ENCODE results near the gene YTHDF2. TPM values are rescaled to one million over a fixed set of nuclear protein-coding genes. Genes with fewer than 3 reads are reported as not detected.

Gene YTHDF2
- total RNA-seq, 1 experiment from 2014 or later = 97.3 TPM

GRCh38 chr1:28803051-28803450, 66.3 kb downstream of the YTHDF2 start:
- in situ Hi-C loops (cut with HindIII; ENCODE audit: low pct_unique_long_range_greater_than_20kb, low sequenced_read_pairs) (no loop called here), intact Hi-C loops (cut with micrococcal nuclease; ENCODE audit: unreplicated experiment) (no loop called here)
- ChIA-PET CTCF (interaction anchor here (0.6 to 1.3 kb wide), 3 partner anchors 15 to 74 kb away, joined by 3 to 12 read pairs (median 4); no protein-coding TSS in a partner anchor), POLR2A (no interaction called here)
- H3K27me3 ChIP-seq (ENCODE audit: control insufficient read depth, insufficient read depth, low read length) = no peaks in the 10 kb centered on the region
- TF ChIP-seq TCF7L2 (IDR thresholded peaks at IDR 0.05; ENCODE audit: low read depth, low read length) (no peak), SIN3A (IDR thresholded peaks at IDR 0.05; ENCODE audit: borderline replicate concordance, insufficient read depth, low read depth, low read length) (no peak), POLR2AphosphoS5 (IDR thresholded peaks at IDR 0.05; ENCODE audit: low read depth, low read length) (no peak), REST (IDR thresholded peaks at IDR 0.05; ENCODE audit: insufficient read depth in 1 of 2, low read depth in 2 of 2, low read length in 1 of 2) (no peak), CTCF (IDR thresholded peaks at IDR 0.05) (no peak)
- H3K27ac ChIP-seq (ENCODE audit: low read length) = no peak overlapping the region
- H3K4me1 ChIP-seq (ENCODE audit: control insufficient read depth, insufficient read depth, low read length) = no peaks in the 10 kb centered on the region; the same call in 1 of the 2 replicates
- no peaks in the 10 kb centered on the region for H3K36me3 ChIP-seq (ENCODE audit: control insufficient read depth, insufficient read depth, low read length)
- ATAC-seq = no peak
- DNase-seq (ENCODE audit: low read depth, low spot score) = no peak
- BruUV-seq (replicated peaks) = no TSS peak
- no peak overlapping the region for H3K4me3 ChIP-seq (ENCODE audit: low read depth in 2 of 2, low read length in 2 of 2)
- no peaks in the 10 kb centered on the region for H3K9me3 ChIP-seq (ENCODE audit: control insufficient read depth, insufficient read depth, low read depth, low read length)

- DNase-seq (ENCODE audit: low read depth, low spot score) (no peak), ATAC-seq (no peak)
- in situ Hi-C loops (cut with HindIII; ENCODE audit: low pct_unique_long_range_greater_than_20kb, low sequenced_read_pairs) = no loop called here
- H3K27me3 ChIP-seq (ENCODE audit: control insufficient read depth, insufficient read depth, low read length) = no peaks in the 10 kb centered on the region
- H3K4me1 ChIP-seq (ENCODE audit: control insufficient read depth, insufficient read depth, low read length) = no peaks in the 10 kb centered on the region; the same call in 1 of the 2 replicates
- H3K36me3 ChIP-seq (ENCODE audit: control insufficient read depth, insufficient read depth, low read length) = no peaks in the 10 kb centered on the region
- H3K27ac ChIP-seq (ENCODE audit: low read length) = no peak overlapping the region
- no TSS peak for BruUV-seq (replicated peaks)
- no peaks in the 10 kb centered on the region for H3K9me3 ChIP-seq (ENCODE audit: control insufficient read depth, insufficient read depth, low read depth, low read length)
- no peak overlapping the region for H3K4me3 ChIP-seq (ENCODE audit: low read depth in 2 of 2, low read length in 2 of 2)
- TF ChIP-seq REST (IDR thresholded peaks at IDR 0.05; ENCODE audit: insufficient read depth in 1 of 2, low read depth in 2 of 2, low read length in 1 of 2) = no peak
- TF ChIP-seq SIN3A (IDR thresholded peaks at IDR 0.05; ENCODE audit: borderline replicate concordance, insufficient read depth, low read depth, low read length) = no peak
- no peak for TF ChIP-seq TCF7L2 (IDR thresholded peaks at IDR 0.05; ENCODE audit: low read depth, low read length)
- no peak for TF ChIP-seq CTCF (IDR thresholded peaks at IDR 0.05)
- TF ChIP-seq POLR2AphosphoS5 (IDR thresholded peaks at IDR 0.05; ENCODE audit: low read depth, low read length) = no peak
- ChIA-PET POLR2A (no interaction called here), CTCF (interaction anchor here (0.6 to 1.3 kb wide), 2 partner anchors 50 to 74 kb away, joined by 4 to 12 read pairs; no protein-coding TSS in a partner anchor)
- intact Hi-C loops (cut with micrococcal nuclease; ENCODE audit: unreplicated experiment) = no loop called here
Measured at GRCh38 chr1:28803662-28804061, 66.9 kb downstream of the YTHDF2 start.

Measured in Panc1 (cell line).